Nephron (organoid): ENCODE measurements around the gene WDR7.

ENCODE experiments used
- H3K27ac Mint-ChIP-seq, 3 experiments: 2 replicates each; pipeline ENCODE4 v1.8.0; 2020; ENCODE audit warnings: mixed read lengths in 3 of 3, mild to moderate bottlenecking in 2 of 3, moderate library complexity in 1 of 3
- H3K27me3 Mint-ChIP-seq: 2 replicates; pipeline ENCODE4 v1.8.0; 2021; ENCODE audit warnings: low read depth, mild to moderate bottlenecking, moderate library complexity, mixed read lengths
- H3K36me3 Mint-ChIP-seq: 2 replicates; pipeline ENCODE4 v1.8.0; 2020; ENCODE audit warnings: low read depth, mixed read lengths
- H3K4me1 Mint-ChIP-seq: 2 replicates; pipeline ENCODE4 v1.8.0; 2020; ENCODE audit warnings: mixed read lengths
- H3K4me3 Mint-ChIP-seq, 3 experiments: 2 replicates each; pipeline ENCODE4 v1.8.0; 2020; ENCODE audit warnings: mild to moderate bottlenecking in 3 of 3, mixed read lengths in 3 of 3, moderate library complexity in 2 of 3
- H3K9me3 Mint-ChIP-seq: 2 replicates; pipeline ENCODE4 v1.8.0; 2020; ENCODE audit warnings: mixed read lengths
- TF ChIP-seq, protein P1 (sequence below), 3 experiments: fragments of 200-600 bp; sonication (generic); IDR thresholded peaks; one replicate each; pipeline ENCODE4 v1.5.0; 2021; ENCODE audit warnings: antibody characterized with exemption in 3 of 3; ENCODE audit not compliant: unreplicated experiment in 3 of 3

The WDR7 gene

DNA sequence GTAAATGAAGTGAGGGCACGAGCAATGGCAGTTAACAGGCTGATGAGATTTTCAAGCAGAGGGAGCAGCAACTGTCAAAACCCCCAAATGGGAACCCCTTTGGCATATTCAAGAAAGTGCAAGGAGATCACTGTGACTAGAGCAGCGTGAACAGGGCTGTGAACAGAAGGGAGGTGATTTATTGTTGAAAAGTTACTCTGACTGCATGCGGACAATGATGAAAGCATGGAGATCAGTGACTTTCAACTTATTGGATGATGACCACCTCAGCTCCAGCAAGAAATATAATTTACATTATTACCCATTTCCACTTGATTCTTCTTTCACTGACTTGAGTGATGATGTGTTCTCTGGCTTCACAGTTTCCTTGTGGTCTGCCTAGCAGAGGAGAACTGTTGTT is 308.0 kb downstream of the WDR7 start:
- Mint-ChIP-seq H3K36me3 (peaks cover 13% of the 10 kb centered on the region), H3K4me1 (no peaks in the 10 kb centered on the region), H3K27me3 (no peaks in the 10 kb centered on the region), H3K27ac (no peak overlapping the region), H3K9me3 (no peaks in the 10 kb centered on the region), H3K4me3 (no peak overlapping the region)
- TF ChIP-seq, protein P1, sequence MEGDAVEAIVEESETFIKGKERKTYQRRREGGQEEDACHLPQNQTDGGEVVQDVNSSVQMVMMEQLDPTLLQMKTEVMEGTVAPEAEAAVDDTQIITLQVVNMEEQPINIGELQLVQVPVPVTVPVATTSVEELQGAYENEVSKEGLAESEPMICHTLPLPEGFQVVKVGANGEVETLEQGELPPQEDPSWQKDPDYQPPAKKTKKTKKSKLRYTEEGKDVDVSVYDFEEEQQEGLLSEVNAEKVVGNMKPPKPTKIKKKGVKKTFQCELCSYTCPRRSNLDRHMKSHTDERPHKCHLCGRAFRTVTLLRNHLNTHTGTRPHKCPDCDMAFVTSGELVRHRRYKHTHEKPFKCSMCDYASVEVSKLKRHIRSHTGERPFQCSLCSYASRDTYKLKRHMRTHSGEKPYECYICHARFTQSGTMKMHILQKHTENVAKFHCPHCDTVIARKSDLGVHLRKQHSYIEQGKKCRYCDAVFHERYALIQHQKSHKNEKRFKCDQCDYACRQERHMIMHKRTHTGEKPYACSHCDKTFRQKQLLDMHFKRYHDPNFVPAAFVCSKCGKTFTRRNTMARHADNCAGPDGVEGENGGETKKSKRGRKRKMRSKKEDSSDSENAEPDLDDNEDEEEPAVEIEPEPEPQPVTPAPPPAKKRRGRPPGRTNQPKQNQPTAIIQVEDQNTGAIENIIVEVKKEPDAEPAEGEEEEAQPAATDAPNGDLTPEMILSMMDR (IDR thresholded peaks at IDR 0.05; ENCODE audit: unreplicated experiment in 3 of 3): no peak

DNA sequence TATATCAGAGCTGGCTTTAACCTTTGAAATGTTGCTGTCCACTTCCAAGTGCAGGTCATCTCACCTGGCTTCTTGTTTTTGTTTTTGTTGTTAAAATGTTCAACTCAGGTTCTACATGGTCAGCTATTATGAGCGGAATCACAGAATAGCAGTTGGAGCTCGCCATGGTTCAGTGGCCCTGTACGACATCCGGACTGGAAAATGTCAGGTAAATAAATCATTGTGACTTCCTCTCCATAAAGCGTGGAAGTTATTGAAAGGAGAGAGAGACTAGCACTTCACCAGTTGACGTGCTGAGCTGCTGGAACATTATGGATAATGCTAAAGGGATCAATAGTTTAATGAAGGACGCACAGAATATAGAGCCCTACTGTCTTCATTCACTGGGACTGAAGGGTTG is 311.2 kb downstream of the WDR7 start:
- H3K27ac Mint-ChIP-seq: no peak overlapping the region
- H3K9me3 Mint-ChIP-seq: no peaks in the 10 kb centered on the region
- H3K27me3 Mint-ChIP-seq: no peaks in the 10 kb centered on the region
- H3K4me3 Mint-ChIP-seq: no peak overlapping the region
- peaks cover 20% of the 10 kb centered on the region for H3K36me3 Mint-ChIP-seq
- H3K4me1 Mint-ChIP-seq: no peaks in the 10 kb centered on the region
- TF ChIP-seq, protein P1 (IDR thresholded peaks at IDR 0.05; ENCODE audit: unreplicated experiment in 3 of 3): no peak

DNA sequence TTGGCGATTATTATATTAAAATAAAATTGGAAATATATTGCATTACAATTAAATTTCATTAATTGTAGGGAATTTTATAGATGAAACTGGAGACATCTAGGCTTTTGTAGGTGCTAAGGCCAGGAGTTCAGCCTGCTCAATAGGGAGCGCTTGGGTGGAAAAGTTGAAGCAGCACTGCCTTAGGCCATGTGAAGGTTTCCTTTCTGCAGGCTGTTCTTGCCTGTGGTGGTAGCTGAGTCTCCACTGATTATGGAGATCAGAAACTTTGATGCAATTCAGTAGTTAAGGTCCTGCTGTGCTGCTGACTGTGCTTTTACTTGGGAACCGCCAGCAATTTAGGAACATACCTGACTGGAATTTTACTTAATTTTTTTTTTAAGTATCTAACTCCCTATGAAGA is 315.9 kb downstream of the WDR7 start:
- H3K27ac Mint-ChIP-seq: no peak overlapping the region
- H3K4me3 Mint-ChIP-seq: no peak overlapping the region

DNA sequence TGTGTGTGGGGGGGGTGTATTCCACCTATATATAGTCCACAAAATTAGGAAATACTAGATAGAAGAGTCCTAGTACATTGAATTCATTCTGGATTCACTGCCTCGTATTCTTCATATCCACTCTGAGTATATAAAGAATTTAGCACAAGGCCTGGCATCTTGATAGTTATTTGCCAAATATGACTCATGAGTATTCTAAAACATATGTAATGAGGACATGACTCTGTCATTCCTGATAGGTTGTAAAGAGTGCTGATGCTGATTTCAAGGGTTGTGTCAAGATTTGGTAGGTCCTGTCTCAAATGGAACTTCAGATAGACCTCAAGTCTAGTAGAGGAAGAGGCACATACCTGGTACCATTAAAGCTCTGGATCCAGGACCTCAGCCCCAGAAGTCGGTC is 322.3 kb downstream of the WDR7 start:
- Mint-ChIP-seq H3K27ac (no peak overlapping the region), H3K9me3 (no peaks in the 10 kb centered on the region), H3K4me3 (no peak overlapping the region), H3K27me3 (no peaks in the 10 kb centered on the region), H3K4me1 (no peaks in the 10 kb centered on the region), H3K36me3 (no peaks in the 10 kb centered on the region)
- TF ChIP-seq, protein P1 (IDR thresholded peaks at IDR 0.05; ENCODE audit: unreplicated experiment in 3 of 3): no peak

More for the DNA sequence above, 315.9 kb downstream of the WDR7 start:
- peaks cover 16% of the 10 kb centered on the region for H3K36me3 Mint-ChIP-seq
- TF ChIP-seq, protein P1 (IDR thresholded peaks at IDR 0.05; ENCODE audit: unreplicated experiment in 3 of 3): no peak
- H3K4me1 Mint-ChIP-seq: no peaks in the 10 kb centered on the region
- no peaks in the 10 kb centered on the region for H3K27me3 Mint-ChIP-seq
- no peaks in the 10 kb centered on the region for H3K9me3 Mint-ChIP-seq

DNA sequence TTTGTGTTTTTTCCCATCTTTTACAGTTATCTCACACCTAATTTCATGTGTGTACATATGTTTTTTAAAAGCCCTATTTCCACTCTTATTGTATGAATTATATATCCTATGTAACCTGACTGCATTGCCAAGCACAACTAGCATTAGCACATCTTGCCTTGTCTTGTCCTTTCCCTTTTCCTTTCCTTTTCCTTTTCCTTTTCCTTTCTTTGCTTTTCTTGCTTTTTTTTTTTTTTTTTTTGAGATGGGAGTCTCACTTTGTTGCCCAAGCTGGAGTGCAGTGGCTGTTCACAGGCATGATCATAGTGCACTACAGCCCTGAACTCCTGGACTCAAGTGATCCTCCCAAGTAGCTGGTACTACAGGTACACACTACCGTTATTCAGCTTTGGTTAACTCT is 323.0 kb downstream of the WDR7 start:
- Mint-ChIP-seq H3K4me3 (no peak overlapping the region), H3K27ac (no peak overlapping the region), H3K36me3 (no peaks in the 10 kb centered on the region), H3K4me1 (no peaks in the 10 kb centered on the region), H3K9me3 (no peaks in the 10 kb centered on the region), H3K27me3 (no peaks in the 10 kb centered on the region)
- TF ChIP-seq, protein P1 (IDR thresholded peaks at IDR 0.05; ENCODE audit: unreplicated experiment in 3 of 3): no peak

DNA sequence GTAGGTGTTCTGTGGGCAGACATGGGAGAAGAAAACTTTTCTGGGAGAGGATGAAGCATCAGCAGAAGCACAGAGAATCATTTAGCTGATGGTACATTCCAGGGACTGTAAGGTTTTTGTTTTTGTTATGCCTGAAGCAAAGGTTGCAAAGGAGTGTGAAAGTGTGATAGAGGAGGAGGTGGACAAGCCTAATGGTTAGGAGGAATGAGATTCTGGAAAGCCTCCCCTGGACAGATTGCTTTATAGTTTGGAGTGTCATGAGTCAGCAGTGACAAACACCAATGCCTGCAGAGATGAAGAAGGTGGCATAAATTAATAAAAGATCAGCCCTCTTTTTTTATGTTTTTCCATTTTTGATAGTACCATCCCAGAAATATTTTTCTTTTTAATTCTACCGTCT is 324.1 kb downstream of the WDR7 start:
- Mint-ChIP-seq H3K27me3 (no peaks in the 10 kb centered on the region), H3K36me3 (no peaks in the 10 kb centered on the region), H3K27ac (no peak overlapping the region), H3K4me1 (no peaks in the 10 kb centered on the region), H3K4me3 (no peak overlapping the region), H3K9me3 (no peaks in the 10 kb centered on the region)
- TF ChIP-seq, protein P1 (IDR thresholded peaks at IDR 0.05; ENCODE audit: unreplicated experiment in 3 of 3): no peak
